ENCODE results near the gene UPB1.
"Not testable (repeated sequence)": the region's sequence is repeated elsewhere in the genome, so short reads cannot be mapped to it uniquely, and the experiment has no call there.

UPB1 gene

GRCh38 chr22:24482575-24482974 is 12.6 kb upstream of the UPB1 start:
- peak; percentile 85 for DNase-seq (ENCODE audit: low read depth)

- DNase-seq (ENCODE audit: low read depth): no peak
Measured at GRCh38 chr22:24482998-24483397, 12.1 kb upstream of the UPB1 start.

GRCh38 chr22:24483976-24484545 is 11.1 kb upstream of the UPB1 start:
- DNase-seq (ENCODE audit: low read depth): no peak

GRCh38 chr22:24485170-24485569 is 10.0 kb upstream of the UPB1 start:
- DNase-seq (ENCODE audit: low read depth): no peak

GRCh38 chr22:24485608-24486007 is 9.5 kb upstream of the UPB1 start:
- peak; percentile 15 for DNase-seq (ENCODE audit: low read depth)

GRCh38 chr22:24486501-24486921 is 8.6 kb upstream of the UPB1 start:
- DNase-seq (ENCODE audit: low read depth): peak; percentile 78

GRCh38 chr22:24489011-24489410 is 6.1 kb upstream of the UPB1 start:
- no peak for DNase-seq (ENCODE audit: low read depth)

GRCh38 chr22:24489434-24489833 is 5.7 kb upstream of the UPB1 start:
- not testable (repeated sequence) for DNase-seq (ENCODE audit: low read depth)

- no peak for DNase-seq (ENCODE audit: low read depth)
Measured at GRCh38 chr22:24492391-24492790, 2.7 kb upstream of the UPB1 start.

GRCh38 chr22:24494167-24494527 is 985 bp upstream of the UPB1 start:
- no peak for DNase-seq (ENCODE audit: low read depth)

GRCh38 chr22:24495365-24495675 is 188 bp downstream of the UPB1 start:
- no peak for DNase-seq (ENCODE audit: low read depth)

- DNase-seq (ENCODE audit: low read depth): no peak
Measured at GRCh38 chr22:24496234-24496633, 1.1 kb downstream of the UPB1 start.

GRCh38 chr22:24496661-24497060 is 1.5 kb downstream of the UPB1 start:
- no peak for DNase-seq (ENCODE audit: low read depth)

- DNase-seq (ENCODE audit: low read depth): peak; percentile 29
Measured at GRCh38 chr22:24497841-24498258, 2.7 kb downstream of the UPB1 start.

- DNase-seq (ENCODE audit: low read depth): peak; percentile 52
Measured at GRCh38 chr22:24498824-24499223, 3.7 kb downstream of the UPB1 start.

GRCh38 chr22:24499706-24500276 is 4.7 kb downstream of the UPB1 start:
- no peak for DNase-seq (ENCODE audit: low read depth)

- DNase-seq (ENCODE audit: low read depth): peak; percentile 11
Measured at GRCh38 chr22:24500277-24500820, 5.2 kb downstream of the UPB1 start.

- DNase-seq (ENCODE audit: low read depth): no peak
Measured at GRCh38 chr22:24501301-24502005, 6.3 kb downstream of the UPB1 start.

- no peak for DNase-seq (ENCODE audit: low read depth)
Measured at GRCh38 chr22:24502034-24502433, 6.9 kb downstream of the UPB1 start.

- no peak for DNase-seq (ENCODE audit: low read depth)
Measured at GRCh38 chr22:24502541-24502940, 7.4 kb downstream of the UPB1 start.

- peak; percentile 52 for DNase-seq (ENCODE audit: low read depth)
Measured at GRCh38 chr22:24503137-24503842, 8.2 kb downstream of the UPB1 start.

GRCh38 chr22:24503843-24504338 is 8.8 kb downstream of the UPB1 start:
- DNase-seq (ENCODE audit: low read depth): no peak

- no peak for DNase-seq (ENCODE audit: low read depth)
Measured at GRCh38 chr22:24504540-24504939, 9.4 kb downstream of the UPB1 start.

Measured in amniotic epithelial cell (primary cell).